HepG2 (cell line): ENCODE data around the gene AIF1. TPM values are rescaled to one million over a fixed set of nuclear protein-coding genes. Genes with fewer than 3 reads are reported as not detected.

ENCODE experiments used
- CENPT ChIP-seq: sonication (generic); formaldehyde crosslinking; IDR thresholded peaks from 2 replicates; pipeline ENCODE4 v1.8.0; 2022; ENCODE audit warnings: low read depth, mild to moderate bottlenecking, moderate library complexity, missing genetic modification reagents
- FOSL2 ChIP-seq: sonication (generic); formaldehyde crosslinking; IDR thresholded peaks from 2 replicates; pipeline ENCODE4 v1.4.0; 2020; ENCODE audit warnings: missing genetic modification reagents
- HDAC1 ChIP-seq: sonication (generic); formaldehyde crosslinking; IDR thresholded peaks from 2 replicates; pipeline ENCODE4 v1.5.1; 2020; ENCODE audit warnings: mild to moderate bottlenecking, missing genetic modification reagents
- HNRNPL ChIP-seq: fragments of 200-400 bp; formaldehyde crosslinking; IDR thresholded peaks from 2 replicates; pipeline ENCODE4 v1.6.1; 2017; ENCODE audit warnings: mild to moderate bottlenecking, low read depth, low read length
- HNRNPUL1 ChIP-seq: fragments of 200-400 bp; formaldehyde crosslinking; IDR thresholded peaks from 2 replicates; pipeline ENCODE4 v1.6.1; 2017; ENCODE audit warnings: low read depth, mild to moderate bottlenecking, low read length, moderate library complexity
- KDM5B ChIP-seq: sonication (generic); formaldehyde crosslinking; IDR thresholded peaks from 2 replicates; pipeline ENCODE4 v1.4.0; 2020; ENCODE audit warnings: missing genetic modification reagents, mild to moderate bottlenecking, borderline replicate concordance
- KIAA2018 ChIP-seq: sonication (generic); formaldehyde crosslinking; IDR thresholded peaks from 2 replicates; pipeline ENCODE4 v1.5.0; 2020; ENCODE audit warnings: mild to moderate bottlenecking, missing genetic modification reagents, borderline replicate concordance
- KLF12 ChIP-seq: sonication (generic); formaldehyde crosslinking; IDR thresholded peaks from 2 replicates; pipeline ENCODE4 v1.4.0; 2020; ENCODE audit warnings: missing genetic modification reagents, borderline replicate concordance
- KLF6 ChIP-seq: IDR thresholded peaks from 2 replicates; pipeline ENCODE4 v1.8.0; 2016; ENCODE audit warnings: missing biosample characterization, missing genetic modification reagents
- TAF1 ChIP-seq: sonication (generic); formaldehyde crosslinking; IDR thresholded peaks from 2 replicates; pipeline ENCODE4 v1.4.0; 2020; ENCODE audit warnings: missing genetic modification reagents
- ZNF788 ChIP-seq: sonication (generic); formaldehyde crosslinking; IDR thresholded peaks from 2 replicates; pipeline ENCODE4 v1.5.0; 2020; ENCODE audit warnings: mild to moderate bottlenecking, missing genetic modification reagents, borderline replicate concordance
- ZSCAN21 ChIP-seq: sonication (generic); formaldehyde crosslinking; IDR thresholded peaks from 2 replicates; pipeline ENCODE4 v1.8.0; 2022; ENCODE audit warnings: mild to moderate bottlenecking, missing genetic modification reagents, moderate library complexity, borderline replicate concordance
- polyA plus RNA-seq, 8 experiments: library from polyadenylated mRNA; depleted of rRNA in 3 of 8; stranded (reverse) in 7 of 8; unstranded in 1 of 8; fragments of >200 nt; fragmentation: Illumina TruSeq in 4 of 8; extraction: Trizol in 4 of 8; gene quantifications; 2 replicates each; pipeline versions ENCODE4 v1.2.1 to v1.2.3, GENCODE V29; 2011 to 2016; ENCODE audit warnings: low read depth in 4 of 8, missing spikeins in 1 of 8, mixed read lengths in 1 of 8; ENCODE audit not compliant: insufficient read depth in 1 of 8
- total RNA-seq, 5 experiments: library from RNA; depleted of rRNA; stranded (reverse); fragments of >200 nt; fragmentation: Illumina TruSeq; extraction: Trizol; gene quantifications; 2 replicates each; pipeline ENCODE4 v1.2.3, GENCODE V29; 2016; ENCODE audit warnings: low read depth in 1 of 5
- TF ChIP-seq, protein P1 (sequence below): sonication (generic); formaldehyde crosslinking; IDR thresholded peaks from 2 replicates; pipeline ENCODE4 v1.4.0; 2020; ENCODE audit warnings: missing genetic modification reagents

Gene AIF1
- total and polyA plus RNA-seq, 2 of the 13 experiments (the other 11 are each of a cell fraction or from before 2014, with no cell fraction given), result 1.5 TPM; not detected in 1

GRCh38 chr6:31658983-31659648, 44.1 kb downstream of the AIF1 start (continued):
- no peak for TF ChIP-seq KLF12 (CRISPR knock-in tag)
- TF ChIP-seq KDM5B (CRISPR knock-in tag), result peak; percentile 67
- TF ChIP-seq ZNF788 (CRISPR knock-in tag), result no peak; the same call in 1 of the 2 replicates
- TF ChIP-seq CENPT (CRISPR knock-in tag), result no peak
- TF ChIP-seq FOSL2 (CRISPR knock-in tag), result no peak
- TF ChIP-seq HNRNPL, result no peak
- TF ChIP-seq KIAA2018 (CRISPR knock-in tag), result no peak
- TF ChIP-seq KLF6 (CRISPR knock-in tag), result no peak
- TF ChIP-seq ZSCAN21 (CRISPR knock-in tag), result peak; percentile 75; the same call in 1 of the 2 replicates
- no peak; the same call in 1 of the 2 replicates for TF ChIP-seq TAF1
- TF ChIP-seq, protein P1, sequence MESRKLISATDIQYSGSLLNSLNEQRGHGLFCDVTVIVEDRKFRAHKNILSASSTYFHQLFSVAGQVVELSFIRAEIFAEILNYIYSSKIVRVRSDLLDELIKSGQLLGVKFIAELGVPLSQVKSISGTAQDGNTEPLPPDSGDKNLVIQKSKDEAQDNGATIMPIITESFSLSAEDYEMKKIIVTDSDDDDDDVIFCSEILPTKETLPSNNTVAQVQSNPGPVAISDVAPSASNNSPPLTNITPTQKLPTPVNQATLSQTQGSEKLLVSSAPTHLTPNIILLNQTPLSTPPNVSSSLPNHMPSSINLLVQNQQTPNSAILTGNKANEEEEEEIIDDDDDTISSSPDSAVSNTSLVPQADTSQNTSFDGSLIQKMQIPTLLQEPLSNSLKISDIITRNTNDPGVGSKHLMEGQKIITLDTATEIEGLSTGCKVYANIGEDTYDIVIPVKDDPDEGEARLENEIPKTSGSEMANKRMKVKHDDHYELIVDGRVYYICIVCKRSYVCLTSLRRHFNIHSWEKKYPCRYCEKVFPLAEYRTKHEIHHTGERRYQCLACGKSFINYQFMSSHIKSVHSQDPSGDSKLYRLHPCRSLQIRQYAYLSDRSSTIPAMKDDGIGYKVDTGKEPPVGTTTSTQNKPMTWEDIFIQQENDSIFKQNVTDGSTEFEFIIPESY (CRISPR knock-in tag), result 0 out of 2 replicates have a peak, but pooled peaks have one; percentile 4
- TF ChIP-seq HNRNPUL1, result no peak
- no peak for TF ChIP-seq HDAC1 (CRISPR knock-in tag)
